GOT3 (cell line): ENCODE measurements around the gene SUPT16H.
"Not testable (repeated sequence)": the region's sequence is repeated elsewhere in the genome, so short reads cannot be mapped to it uniquely, and the experiment has no call there.

ENCODE experiments used
- DNase-seq: peaks from one replicate; lab custom pipeline; 2025; ENCODE audit warnings: mixed read lengths; lab: John Stamatoyannopoulos, UW

The SUPT16H gene

GRCh38 chr14:21367582-21368144 lies 16.2 kb downstream of the SUPT16H start:
- DNase-seq: no peak

- DNase-seq: no peak
Measured at GRCh38 chr14:21356511-21356910, 27.3 kb downstream of the SUPT16H start.

GRCh38 chr14:21352587-21352986 lies 31.2 kb downstream of the SUPT16H start:
- no peak for DNase-seq

- no peak for DNase-seq
Measured at GRCh38 chr14:21350539-21350938, 33.3 kb downstream of the SUPT16H start.

GRCh38 chr14:21347201-21347600 lies 36.6 kb downstream of the SUPT16H start:
- DNase-seq: no peak

GRCh38 chr14:21346532-21347135 lies 37.2 kb downstream of the SUPT16H start:
- no peak for DNase-seq

- DNase-seq: no peak
Measured at GRCh38 chr14:21343035-21343794, 40.6 kb downstream of the SUPT16H start.

GRCh38 chr14:21334202-21334906 lies 49.5 kb downstream of the SUPT16H start:
- DNase-seq: no peak

- DNase-seq: no peak
Measured at GRCh38 chr14:21332950-21333349, 50.9 kb downstream of the SUPT16H start.

GRCh38 chr14:21326972-21327371 lies 56.8 kb downstream of the SUPT16H start:
- no peak for DNase-seq

GRCh38 chr14:21322716-21323115 lies 61.1 kb downstream of the SUPT16H start:
- no peak for DNase-seq

- DNase-seq: no peak
Measured at GRCh38 chr14:21320913-21321312, 62.9 kb downstream of the SUPT16H start.

GRCh38 chr14:21317398-21317797 lies 66.4 kb downstream of the SUPT16H start:
- DNase-seq: no peak

- DNase-seq: no peak
Measured at GRCh38 chr14:21313512-21313911, 70.3 kb downstream of the SUPT16H start.

- DNase-seq: no peak
Measured at GRCh38 chr14:21311614-21312013, 72.2 kb downstream of the SUPT16H start.

- DNase-seq: no peak
Measured at GRCh38 chr14:21309956-21310355, 73.9 kb downstream of the SUPT16H start.

GRCh38 chr14:21309238-21309636 lies 74.6 kb downstream of the SUPT16H start:
- no peak for DNase-seq

- no peak for DNase-seq
Measured at GRCh38 chr14:21308479-21309237, 75.2 kb downstream of the SUPT16H start.

- no peak for DNase-seq
Measured at GRCh38 chr14:21308132-21308478, 75.7 kb downstream of the SUPT16H start.

- DNase-seq: no peak
Measured at GRCh38 chr14:21307637-21308036, 76.2 kb downstream of the SUPT16H start.

- DNase-seq: not testable (repeated sequence)
Measured at GRCh38 chr14:21302836-21303140, 81.0 kb downstream of the SUPT16H start.
